ENCODE data around the gene DNM2. TPM values are rescaled to one million over a fixed set of nuclear protein-coding genes. Genes with fewer than 3 reads are reported as not detected.

The DNM2 gene
- total and polyA plus RNA-seq, 2 of the 13 experiments (the other 11 are each of a cell fraction or from before 2014, with no cell fraction given), result 41.7 to 59.8 TPM

DNA sequence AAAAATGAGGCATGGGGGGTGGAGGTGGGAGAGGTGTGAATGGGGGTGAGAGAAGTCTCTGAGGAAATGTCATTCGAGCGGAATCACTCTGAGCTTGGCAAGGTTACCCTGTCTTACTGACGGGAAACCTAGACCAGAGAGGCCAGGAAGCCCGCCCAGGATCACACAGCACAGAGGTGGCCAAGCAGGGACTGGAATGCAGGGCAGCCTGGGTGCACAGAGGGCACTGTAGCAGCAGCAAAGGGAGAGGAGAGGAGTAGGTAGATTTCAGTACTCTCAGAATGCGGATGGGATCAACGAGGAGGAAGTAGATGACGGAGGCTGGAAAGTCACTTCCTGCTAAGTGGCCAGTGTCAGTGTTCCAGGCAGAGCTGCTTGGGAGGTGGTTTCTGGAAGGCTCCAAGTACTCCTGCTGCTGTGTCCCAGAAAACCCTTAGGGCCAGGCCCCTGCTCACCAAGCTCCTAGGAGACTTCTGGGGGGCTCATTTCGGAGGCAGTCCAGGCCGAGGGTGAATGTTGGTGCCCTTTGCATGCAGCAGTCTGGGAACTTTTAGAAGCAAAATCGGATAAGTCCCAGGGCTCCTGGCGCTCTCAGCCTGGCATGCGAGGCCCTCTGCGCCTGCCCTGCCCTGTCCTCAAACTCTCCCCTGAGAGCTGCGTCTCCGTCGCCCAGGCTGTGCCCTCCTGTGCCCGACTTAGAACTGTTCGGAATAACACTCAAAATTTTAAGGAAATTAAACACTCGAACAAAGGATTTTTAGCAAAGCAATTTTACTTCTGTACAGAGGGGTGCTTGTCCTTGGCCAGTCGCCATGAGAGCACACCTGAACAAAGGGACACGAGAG lies 33.5 kb downstream of the DNM2 start:
- ChIA-PET CTCF (ENCODE audit: low intra/inter-chr PET ratio, low total read pairs) (no interaction called here), POLR2A (interaction anchor here (0.6 to 1.2 kb wide), 2 partner anchors 34 to 174 kb away, joined by 3 to 5 read pairs; partner anchors contain the start of gene DNM2)
- in situ Hi-C loops (cut with HindIII; ENCODE audit: extremely low pct_ligation_motif_present, low pct_unique_long_range_greater_than_20kb) (no loop called here), intact Hi-C loops (cut with micrococcal nuclease; ENCODE audit: unreplicated experiment) (no loop called here)
- no peaks in the 10 kb centered on the region for H4K20me1 ChIP-seq (ENCODE audit: insufficient read depth, low read length)
- FAIRE-seq (no peak), DNase-seq (ENCODE audit: low spot score) (no peak), ATAC-seq (no peak)
- no TSS peak for BruUV-seq (replicated peaks)
- H3K4me2 ChIP-seq (ENCODE audit: low read depth, low read length), result no peak overlapping the region
- H2AFZ ChIP-seq (ENCODE audit: low read length), result no peak overlapping the region
- peaks cover 83% of the 10 kb centered on the region for H3K4me1 ChIP-seq (ENCODE audit: insufficient read depth, low read length)
- H3K4me3 ChIP-seq (replicated peaks in 1 of 3; ENCODE audit: insufficient read depth in 1 of 3, low read depth in 2 of 3, low read length in 3 of 3), result no peak overlapping the region
- peaks cover 0 to 2% of the 10 kb centered on the region in 2 experiments; a peak in 3 of 5 replicates for H3K36me3 ChIP-seq (replicated peaks in 1 of 2; ENCODE audit: control insufficient read depth in 1 of 2, insufficient read depth in 2 of 2, low read length in 2 of 2)
- 93% methylated on average over 17 of the region's 21 CpGs for WGBS (ENCODE audit: low lambda C conversion rate)
- H3K27me3 ChIP-seq (ENCODE audit: control insufficient read depth in 1 of 2, insufficient read depth in 2 of 2, low read length in 2 of 2), result no peaks in the 10 kb centered on the region
- H3K9me3 ChIP-seq (ENCODE audit: low read length), result no peaks in the 10 kb centered on the region
- H3K9ac ChIP-seq (ENCODE audit: insufficient read depth, low read depth, low read length), result no peak overlapping the region
- H3K79me2 ChIP-seq (ENCODE audit: insufficient read depth, low read length), result peaks cover 63% of the 10 kb centered on the region
- no peak overlapping the region for H3K27ac ChIP-seq (ENCODE audit: extremely low read length, insufficient read depth, low read length)
- TF ChIP-seq TEAD3 (CRISPR knock-in tag; optimal IDR thresholded peaks at IDR 0.05; ENCODE audit: borderline replicate concordance) (peak; percentile 25), KLF15 (CRISPR knock-in tag; IDR thresholded peaks at IDR 0.05; ENCODE audit: borderline replicate concordance) (no peak), CREB1 (IDR thresholded peaks at IDR 0.05) (no peak), CREB1 (CRISPR knock-in tag; IDR thresholded peaks at IDR 0.05) (no peak), ZNF282 (IDR thresholded peaks at IDR 0.05; ENCODE audit: partially characterized antibody) (no peak), ZBTB20 (CRISPR knock-in tag; IDR thresholded peaks at IDR 0.05; ENCODE audit: borderline replicate concordance, low read depth) (no peak), ARID2 (CRISPR knock-in tag; IDR thresholded peaks at IDR 0.05; ENCODE audit: borderline replicate concordance) (no peak), ZMYM3 (CRISPR knock-in tag; IDR thresholded peaks at IDR 0.05) (peak; percentile 80), ZFP37 (CRISPR knock-in tag; IDR thresholded peaks at IDR 0.05; ENCODE audit: borderline replicate concordance) (no peak), ZNF761 (CRISPR knock-in tag; conservative IDR thresholded peaks at IDR 0.05) (no peak), ZNF251 (CRISPR knock-in tag; IDR thresholded peaks at IDR 0.05) (no peak), ZNF430 (CRISPR knock-in tag; IDR thresholded peaks at IDR 0.05) (no peak), ZNF572 (CRISPR knock-in tag; IDR thresholded peaks at IDR 0.05) (no peak)
- TF ChIP-seq, protein P1, sequence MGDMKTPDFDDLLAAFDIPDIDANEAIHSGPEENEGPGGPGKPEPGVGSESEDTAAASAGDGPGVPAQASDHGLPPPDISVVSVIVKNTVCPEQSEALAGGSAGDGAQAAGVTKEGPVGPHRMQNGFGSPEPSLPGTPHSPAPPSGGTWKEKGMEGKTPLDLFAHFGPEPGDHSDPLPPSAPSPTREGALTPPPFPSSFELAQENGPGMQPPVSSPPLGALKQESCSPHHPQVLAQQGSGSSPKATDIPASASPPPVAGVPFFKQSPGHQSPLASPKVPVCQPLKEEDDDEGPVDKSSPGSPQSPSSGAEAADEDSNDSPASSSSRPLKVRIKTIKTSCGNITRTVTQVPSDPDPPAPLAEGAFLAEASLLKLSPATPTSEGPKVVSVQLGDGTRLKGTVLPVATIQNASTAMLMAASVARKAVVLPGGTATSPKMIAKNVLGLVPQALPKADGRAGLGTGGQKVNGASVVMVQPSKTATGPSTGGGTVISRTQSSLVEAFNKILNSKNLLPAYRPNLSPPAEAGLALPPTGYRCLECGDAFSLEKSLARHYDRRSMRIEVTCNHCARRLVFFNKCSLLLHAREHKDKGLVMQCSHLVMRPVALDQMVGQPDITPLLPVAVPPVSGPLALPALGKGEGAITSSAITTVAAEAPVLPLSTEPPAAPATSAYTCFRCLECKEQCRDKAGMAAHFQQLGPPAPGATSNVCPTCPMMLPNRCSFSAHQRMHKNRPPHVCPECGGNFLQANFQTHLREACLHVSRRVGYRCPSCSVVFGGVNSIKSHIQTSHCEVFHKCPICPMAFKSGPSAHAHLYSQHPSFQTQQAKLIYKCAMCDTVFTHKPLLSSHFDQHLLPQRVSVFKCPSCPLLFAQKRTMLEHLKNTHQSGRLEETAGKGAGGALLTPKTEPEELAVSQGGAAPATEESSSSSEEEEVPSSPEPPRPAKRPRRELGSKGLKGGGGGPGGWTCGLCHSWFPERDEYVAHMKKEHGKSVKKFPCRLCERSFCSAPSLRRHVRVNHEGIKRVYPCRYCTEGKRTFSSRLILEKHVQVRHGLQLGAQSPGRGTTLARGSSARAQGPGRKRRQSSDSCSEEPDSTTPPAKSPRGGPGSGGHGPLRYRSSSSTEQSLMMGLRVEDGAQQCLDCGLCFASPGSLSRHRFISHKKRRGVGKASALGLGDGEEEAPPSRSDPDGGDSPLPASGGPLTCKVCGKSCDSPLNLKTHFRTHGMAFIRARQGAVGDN (CRISPR knock-in tag; IDR thresholded peaks at IDR 0.05), result 0 out of 2 replicates have a peak, but pooled peaks have one; percentile 32
- TF ChIP-seq, protein P2, sequence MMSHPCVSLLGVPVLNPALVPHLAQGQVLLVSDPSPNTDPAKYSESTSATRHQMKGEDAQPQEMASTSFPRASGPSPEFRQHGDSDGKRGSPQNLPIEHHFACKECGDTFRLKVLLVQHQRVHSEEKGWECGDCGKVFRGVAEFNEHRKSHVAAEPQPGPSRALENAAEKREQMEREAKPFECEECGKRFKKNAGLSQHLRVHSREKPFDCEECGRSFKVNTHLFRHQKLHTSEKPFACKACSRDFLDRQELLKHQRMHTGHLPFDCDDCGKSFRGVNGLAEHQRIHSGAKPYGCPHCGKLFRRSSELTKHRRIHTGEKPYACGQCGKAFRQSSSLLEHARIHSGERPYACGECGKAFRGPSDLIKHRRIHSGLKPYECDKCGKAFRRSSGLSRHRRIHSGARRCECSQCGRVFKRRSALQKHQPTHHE (CRISPR knock-in tag; IDR thresholded peaks at IDR 0.05; ENCODE audit: borderline replicate concordance), result no peak
- TF ChIP-seq, protein P3, sequence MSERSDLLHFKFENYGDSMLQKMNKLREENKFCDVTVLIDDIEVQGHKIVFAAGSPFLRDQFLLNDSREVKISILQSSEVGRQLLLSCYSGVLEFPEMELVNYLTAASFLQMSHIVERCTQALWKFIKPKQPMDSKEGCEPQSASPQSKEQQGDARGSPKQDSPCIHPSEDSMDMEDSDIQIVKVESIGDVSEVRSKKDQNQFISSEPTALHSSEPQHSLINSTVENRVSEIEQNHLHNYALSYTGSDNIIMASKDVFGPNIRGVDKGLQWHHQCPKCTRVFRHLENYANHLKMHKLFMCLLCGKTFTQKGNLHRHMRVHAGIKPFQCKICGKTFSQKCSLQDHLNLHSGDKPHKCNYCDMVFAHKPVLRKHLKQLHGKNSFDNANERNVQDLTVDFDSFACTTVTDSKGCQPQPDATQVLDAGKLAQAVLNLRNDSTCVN (CRISPR knock-in tag; IDR thresholded peaks at IDR 0.05; ENCODE audit: borderline replicate concordance), result no peak

All from HepG2 (cell line).